ENCODE measurements around the gene CASD1. TPM values are rescaled to one million over a fixed set of nuclear protein-coding genes. Genes with fewer than 3 reads are reported as not detected.

CASD1 gene
- total RNA-seq, 1 donor from 2014 or later = 93.5 TPM

GRCh38 chr7:94510582-94511496 is 1.2 kb downstream of the CASD1 start:
- no peaks in the 10 kb centered on the region for H3K36me3 ChIP-seq
- H4K20me1 ChIP-seq (ENCODE audit: low read depth) = peaks cover 53% of the 10 kb centered on the region
- peak overlapping the region; percentile 92 for H3K27ac Mint-ChIP-seq
- H3K4me2 ChIP-seq = peak overlapping the region; percentile 99
- H3K79me2 ChIP-seq (ENCODE audit: low read depth) = peaks cover 59% of the 10 kb centered on the region
- H3K4me1 ChIP-seq = peaks cover 53% of the 10 kb centered on the region
- peak overlapping the region; percentile 83 for H3K9ac ChIP-seq
- H3K36me3 Mint-ChIP-seq = peaks cover 1% of the 10 kb centered on the region
- no peaks in the 10 kb centered on the region for H3K9me3 ChIP-seq (ENCODE audit: low read depth)
- no peaks in the 10 kb centered on the region for H3K9me3 Mint-ChIP-seq
- peak overlapping the region; percentile 90 for H3K4me3 ChIP-seq
- peak; percentile 65 for DNase-seq (ENCODE audit: low spot score)
- TF ChIP-seq EZH2 (IDR thresholded peaks at IDR 0.05) (no peak), EZH2phosphoT487 (IDR thresholded peaks at IDR 0.05) (no peak), CTCF (IDR thresholded peaks at IDR 0.05) (no peak)
- H3K27ac ChIP-seq = peak overlapping the region; percentile 88
- H3K4me1 Mint-ChIP-seq = peaks cover 44% of the 10 kb centered on the region
- peak overlapping the region; percentile 91 for H3K4me3 Mint-ChIP-seq
- H3K27me3 ChIP-seq = no peaks in the 10 kb centered on the region
- peaks cover 10% of the 10 kb centered on the region for H3F3A ChIP-seq (ENCODE audit: low read depth)
- no peaks in the 10 kb centered on the region for H3K27me3 Mint-ChIP-seq (ENCODE audit: insufficient read depth, low read depth)
- peak overlapping the region; percentile 86 for H2AFZ ChIP-seq (replicated peaks)

GRCh38 chr7:94511718-94512117 is 2.1 kb downstream of the CASD1 start:
- Mint-ChIP-seq H3K36me3 (peaks cover 1% of the 10 kb centered on the region), H3K4me1 (peaks cover 44% of the 10 kb centered on the region), H3K27ac (no peak overlapping the region), H3K27me3 (ENCODE audit: insufficient read depth, low read depth) (no peaks in the 10 kb centered on the region), H3K9me3 (no peaks in the 10 kb centered on the region), H3K4me3 (peak overlapping the region; percentile 91)
- Histone ChIP-seq H3K27ac (no peak overlapping the region), H3K36me3 (no peaks in the 10 kb centered on the region), H3K9me3 (ENCODE audit: low read depth) (no peaks in the 10 kb centered on the region), H3F3A (ENCODE audit: low read depth) (peaks cover 10% of the 10 kb centered on the region), H2AFZ (replicated peaks) (no peak overlapping the region), H3K27me3 (no peaks in the 10 kb centered on the region), H3K79me2 (ENCODE audit: low read depth) (peaks cover 68% of the 10 kb centered on the region), H3K4me1 (peaks cover 55% of the 10 kb centered on the region), H3K9ac (no peak overlapping the region), H3K4me2 (peak overlapping the region; percentile 99), H3K4me3 (peak overlapping the region; percentile 90), H4K20me1 (ENCODE audit: low read depth) (peaks cover 62% of the 10 kb centered on the region)
- TF ChIP-seq CTCF (IDR thresholded peaks at IDR 0.05) (no peak), EZH2phosphoT487 (IDR thresholded peaks at IDR 0.05) (no peak), EZH2 (IDR thresholded peaks at IDR 0.05) (no peak)
- no peak for DNase-seq (ENCODE audit: low spot score)

GRCh38 chr7:94512735-94513564 is 3.3 kb downstream of the CASD1 start:
- Histone ChIP-seq H3K4me1 (peaks cover 55% of the 10 kb centered on the region), H3K36me3 (peaks cover under 1% of the 10 kb centered on the region), H3K27ac (no peak overlapping the region), H3K9me3 (ENCODE audit: low read depth) (no peaks in the 10 kb centered on the region), H4K20me1 (ENCODE audit: low read depth) (peaks cover 71% of the 10 kb centered on the region), H3K27me3 (no peaks in the 10 kb centered on the region), H3K4me2 (peak overlapping the region; percentile 99), H2AFZ (replicated peaks) (no peak overlapping the region), H3K79me2 (ENCODE audit: low read depth) (peaks cover 80% of the 10 kb centered on the region), H3K4me3 (peak overlapping the region; percentile 90), H3K9ac (no peak overlapping the region), H3F3A (ENCODE audit: low read depth) (peaks cover 10% of the 10 kb centered on the region)
- TF ChIP-seq EZH2phosphoT487 (IDR thresholded peaks at IDR 0.05) (no peak), CTCF (IDR thresholded peaks at IDR 0.05) (no peak), EZH2 (IDR thresholded peaks at IDR 0.05) (no peak)
- H3K9me3 Mint-ChIP-seq = no peaks in the 10 kb centered on the region
- peak overlapping the region; percentile 91 for H3K4me3 Mint-ChIP-seq
- H3K27ac Mint-ChIP-seq = peak overlapping the region; percentile 31
- H3K27me3 Mint-ChIP-seq (ENCODE audit: insufficient read depth, low read depth) = no peaks in the 10 kb centered on the region
- peak; percentile 2 for DNase-seq (ENCODE audit: low spot score)
- H3K36me3 Mint-ChIP-seq = peaks cover 9% of the 10 kb centered on the region
- peaks cover 44% of the 10 kb centered on the region for H3K4me1 Mint-ChIP-seq
